ENCODE measurements around the gene TMCC2.

Gene TMCC2

GRCh38 chr1:205301842-205302588 is 74.3 kb downstream of the TMCC2 start:
- H3K4me1 ChIP-seq (ENCODE audit: control insufficient read depth, insufficient read depth, low read depth, low read length) = peaks cover 46% of the 10 kb centered on the region
- H3K18ac ChIP-seq (ENCODE audit: low read depth in 1 of 2, low read length in 2 of 2) = peak overlapping the region; percentile 85 to 88
- peak overlapping the region; percentile 85 for H4K8ac ChIP-seq (ENCODE audit: low read length)
- H4K91ac ChIP-seq (ENCODE audit: low read length) = peak overlapping the region; percentile 90
- H2BK5ac ChIP-seq (ENCODE audit: low read depth, low read length, poor library complexity, severe bottlenecking) = peak overlapping the region; percentile 83
- H3K4ac ChIP-seq (ENCODE audit: low read depth in 1 of 2, low read length in 2 of 2) = peak overlapping the region; percentile 59 to 73
- no peak overlapping the region for H3K14ac ChIP-seq (ENCODE audit: low read length in 2 of 2)
- no peak overlapping the region for H2AFZ ChIP-seq (ENCODE audit: low read depth, low read length)
- peak overlapping the region; percentile 96 for H3K27ac ChIP-seq (ENCODE audit: low read length, poor library complexity, severe bottlenecking)
- peaks cover 39 to 41% of the 10 kb centered on the region in 2 experiments for H3K36me3 ChIP-seq (ENCODE audit: control insufficient read depth in 1 of 2, insufficient read depth in 2 of 2, low read depth in 1 of 2, low read length in 2 of 2)
- peak overlapping the region; percentile 65 for H3K9ac ChIP-seq (ENCODE audit: low read length)
- H2BK12ac ChIP-seq (ENCODE audit: low read length in 2 of 2) = peak overlapping the region; percentile 12 to 37
- H3K79me1 ChIP-seq (replicated peaks; ENCODE audit: low read length, poor library complexity, severe bottlenecking) = peaks cover 11% of the 10 kb centered on the region
- peak overlapping the region; percentile 77 for H2BK120ac ChIP-seq (ENCODE audit: low read depth, low read length)
- no peak overlapping the region for H3K4me3 ChIP-seq (ENCODE audit: insufficient read depth in 1 of 2, low read depth in 1 of 2, low read length in 2 of 2)
- H3K9me3 ChIP-seq (ENCODE audit: control insufficient read depth, low read length) = no peaks in the 10 kb centered on the region
- WGBS = 28% methylated on average over 5 of the region's 6 CpGs
- H2AK5ac ChIP-seq (ENCODE audit: low read length, severe bottlenecking) = peak overlapping the region; percentile 84
- no peak overlapping the region for H3K23ac ChIP-seq (ENCODE audit: low read length in 2 of 2)
- DNase-seq = peak; percentile 70
- no peaks in the 10 kb centered on the region for H3K27me3 ChIP-seq (ENCODE audit: control insufficient read depth in 1 of 2, insufficient read depth in 1 of 2, low read length in 2 of 2)
- no peak overlapping the region for H3K4me2 ChIP-seq (ENCODE audit: low read length, poor library complexity, severe bottlenecking)
- no peak overlapping the region for H2BK15ac ChIP-seq (ENCODE audit: low read depth, poor library complexity, severe bottlenecking)

GRCh38 chr1:205303247-205303888 is 75.6 kb downstream of the TMCC2 start:
- no peak overlapping the region for H3K9ac ChIP-seq (ENCODE audit: low read length)
- no peak overlapping the region for H3K14ac ChIP-seq (ENCODE audit: low read length in 2 of 2)
- H3K4me1 ChIP-seq (ENCODE audit: control insufficient read depth, insufficient read depth, low read depth, low read length) = peaks cover 37% of the 10 kb centered on the region
- no peak for DNase-seq
- H3K9me3 ChIP-seq (ENCODE audit: control insufficient read depth, low read length) = no peaks in the 10 kb centered on the region
- no peak overlapping the region for H2BK12ac ChIP-seq (ENCODE audit: low read length in 2 of 2)
- H3K4me2 ChIP-seq (ENCODE audit: low read length, poor library complexity, severe bottlenecking) = no peak overlapping the region
- no peak overlapping the region for H2BK15ac ChIP-seq (ENCODE audit: low read depth, poor library complexity, severe bottlenecking)
- H3K18ac ChIP-seq (ENCODE audit: low read depth in 1 of 2, low read length in 2 of 2) = no peak overlapping the region
- H3K4me3 ChIP-seq (ENCODE audit: insufficient read depth in 1 of 2, low read depth in 1 of 2, low read length in 2 of 2) = no peak overlapping the region
- H3K27ac ChIP-seq (ENCODE audit: low read length, poor library complexity, severe bottlenecking) = peak overlapping the region; percentile 62
- no peak overlapping the region for H2BK120ac ChIP-seq (ENCODE audit: low read depth, low read length)
- H2BK5ac ChIP-seq (ENCODE audit: low read depth, low read length, poor library complexity, severe bottlenecking) = no peak overlapping the region
- H4K8ac ChIP-seq (ENCODE audit: low read length) = no peak overlapping the region
- WGBS = 94% methylated on average over 19 of the region's 20 CpGs
- no peak overlapping the region for H3K23ac ChIP-seq (ENCODE audit: low read length in 2 of 2)
- H3K4ac ChIP-seq (ENCODE audit: low read depth in 1 of 2, low read length in 2 of 2) = no peak overlapping the region
- no peaks in the 10 kb centered on the region for H3K27me3 ChIP-seq (ENCODE audit: control insufficient read depth in 1 of 2, insufficient read depth in 1 of 2, low read length in 2 of 2)
- H2AFZ ChIP-seq (ENCODE audit: low read depth, low read length) = no peak overlapping the region
- H3K79me1 ChIP-seq (replicated peaks; ENCODE audit: low read length, poor library complexity, severe bottlenecking) = peaks cover 22% of the 10 kb centered on the region
- H2AK5ac ChIP-seq (ENCODE audit: low read length, severe bottlenecking) = peak overlapping the region; percentile 79
- no peak overlapping the region for H4K91ac ChIP-seq (ENCODE audit: low read length)
- H3K36me3 ChIP-seq (ENCODE audit: control insufficient read depth in 1 of 2, insufficient read depth in 2 of 2, low read depth in 1 of 2, low read length in 2 of 2) = peaks cover 52 to 54% of the 10 kb centered on the region in 2 experiments

GRCh38 chr1:205304046-205304694 is 76.4 kb downstream of the TMCC2 start:
- Histone ChIP-seq H3K23ac (ENCODE audit: low read length in 2 of 2) (no peak overlapping the region), H2BK15ac (ENCODE audit: low read depth, poor library complexity, severe bottlenecking) (no peak overlapping the region), H3K9ac (ENCODE audit: low read length) (no peak overlapping the region), H3K27me3 (ENCODE audit: control insufficient read depth in 1 of 2, insufficient read depth in 1 of 2, low read length in 2 of 2) (no peaks in the 10 kb centered on the region), H3K36me3 (ENCODE audit: control insufficient read depth in 1 of 2, insufficient read depth in 2 of 2, low read depth in 1 of 2, low read length in 2 of 2) (peaks cover 55 to 62% of the 10 kb centered on the region in 2 experiments), H3K18ac (ENCODE audit: low read depth in 1 of 2, low read length in 2 of 2) (no peak overlapping the region), H3K4me1 (ENCODE audit: control insufficient read depth, insufficient read depth, low read depth, low read length) (peaks cover 35% of the 10 kb centered on the region), H3K9me3 (ENCODE audit: control insufficient read depth, low read length) (no peaks in the 10 kb centered on the region), H3K14ac (ENCODE audit: low read length in 2 of 2) (no peak overlapping the region), H2BK5ac (ENCODE audit: low read depth, low read length, poor library complexity, severe bottlenecking) (no peak overlapping the region), H2AFZ (ENCODE audit: low read depth, low read length) (no peak overlapping the region), H4K91ac (ENCODE audit: low read length) (no peak overlapping the region), H2BK120ac (ENCODE audit: low read depth, low read length) (no peak overlapping the region), H3K4me2 (ENCODE audit: low read length, poor library complexity, severe bottlenecking) (no peak overlapping the region), H3K27ac (ENCODE audit: low read length, poor library complexity, severe bottlenecking) (peak overlapping the region; percentile 18), H4K8ac (ENCODE audit: low read length) (no peak overlapping the region), H2BK12ac (ENCODE audit: low read length in 2 of 2) (no peak overlapping the region), H3K79me1 (replicated peaks; ENCODE audit: low read length, poor library complexity, severe bottlenecking) (peaks cover 28% of the 10 kb centered on the region), H3K4me3 (ENCODE audit: insufficient read depth in 1 of 2, low read depth in 1 of 2, low read length in 2 of 2) (no peak overlapping the region), H3K4ac (ENCODE audit: low read depth in 1 of 2, low read length in 2 of 2) (no peak overlapping the region), H2AK5ac (ENCODE audit: low read length, severe bottlenecking) (no peak overlapping the region)
- DNase-seq = no peak
- 98% methylated on average over 19 of the region's 19 CpGs for WGBS

- no peak overlapping the region for H4K8ac ChIP-seq (ENCODE audit: low read length)
- peak overlapping the region; percentile 18 for H3K27ac ChIP-seq (ENCODE audit: low read length, poor library complexity, severe bottlenecking)
- H3K27me3 ChIP-seq (ENCODE audit: control insufficient read depth in 1 of 2, insufficient read depth in 1 of 2, low read length in 2 of 2) = no peaks in the 10 kb centered on the region
- no peak overlapping the region for H3K9ac ChIP-seq (ENCODE audit: low read length)
- H3K79me1 ChIP-seq (replicated peaks; ENCODE audit: low read length, poor library complexity, severe bottlenecking) = peaks cover 28% of the 10 kb centered on the region
- H2AK5ac ChIP-seq (ENCODE audit: low read length, severe bottlenecking) = peak overlapping the region; percentile 34
- no peak for DNase-seq
- H4K91ac ChIP-seq (ENCODE audit: low read length) = no peak overlapping the region
- H2BK5ac ChIP-seq (ENCODE audit: low read depth, low read length, poor library complexity, severe bottlenecking) = no peak overlapping the region
- no peak overlapping the region for H2BK12ac ChIP-seq (ENCODE audit: low read length in 2 of 2)
- peak overlapping the region in 1 of 2 experiments; percentile 23 for H3K18ac ChIP-seq (ENCODE audit: low read depth in 1 of 2, low read length in 2 of 2)
- H3K4me3 ChIP-seq (ENCODE audit: insufficient read depth in 1 of 2, low read depth in 1 of 2, low read length in 2 of 2) = no peak overlapping the region
- H3K4ac ChIP-seq (ENCODE audit: low read depth in 1 of 2, low read length in 2 of 2) = no peak overlapping the region
- peaks cover 55 to 67% of the 10 kb centered on the region in 2 experiments for H3K36me3 ChIP-seq (ENCODE audit: control insufficient read depth in 1 of 2, insufficient read depth in 2 of 2, low read depth in 1 of 2, low read length in 2 of 2)
- H3K14ac ChIP-seq (ENCODE audit: low read length in 2 of 2) = no peak overlapping the region
- 88% methylated on average over 1 of the region's 1 CpG for WGBS
- H2BK120ac ChIP-seq (ENCODE audit: low read depth, low read length) = no peak overlapping the region
- H3K4me1 ChIP-seq (ENCODE audit: control insufficient read depth, insufficient read depth, low read depth, low read length) = peaks cover 35% of the 10 kb centered on the region
- no peak overlapping the region for H3K4me2 ChIP-seq (ENCODE audit: low read length, poor library complexity, severe bottlenecking)
- H2BK15ac ChIP-seq (ENCODE audit: low read depth, poor library complexity, severe bottlenecking) = no peak overlapping the region
- no peak overlapping the region for H2AFZ ChIP-seq (ENCODE audit: low read depth, low read length)
- no peak overlapping the region for H3K23ac ChIP-seq (ENCODE audit: low read length in 2 of 2)
- H3K9me3 ChIP-seq (ENCODE audit: control insufficient read depth, low read length) = no peaks in the 10 kb centered on the region
Observed at GRCh38 chr1:205304695-205305070, 76.9 kb downstream of the TMCC2 start.
